Measurements from ENCODE around the gene OR9Q2. TPM values are rescaled to one million over a fixed set of nuclear protein-coding genes. Genes with fewer than 3 reads are reported as not detected.
A peak's percentile ranks its signal among the peaks of the same experiment; 100 is the strongest.
"Not testable (repeated sequence)": the region's sequence is repeated elsewhere in the genome, so short reads cannot be mapped to it uniquely, and the experiment has no call there.

Gene OR9Q2
- not detected for total RNA-seq
- long read RNA-seq, result 0 reads

GRCh38 chr11:58188770-58189169, at the start of gene OR9Q2:
TSS of gene OR9Q2 (plus strand) at chr11:58189070. CDS start at chr11:58190491, 1,421 bp downstream.
- intact Hi-C loops (cut with micrococcal nuclease), result no loop called here

GRCh38 chr11:58142761-58143160, 46.1 kb upstream of the OR9Q2 start:
- no peak for ATAC-seq
- no peak for DNase-seq
- intact Hi-C loops (cut with micrococcal nuclease), result no loop called here

More at GRCh38 chr11:58188770-58189169, at the start of gene OR9Q2:
- DNase-seq (no peak), ATAC-seq (no peak)

- intact Hi-C loops (cut with micrococcal nuclease), result no loop called here
- DNase-seq, result no peak
- no peak for ATAC-seq
Measured at GRCh38 chr11:58152781-58153180, 36.1 kb upstream of the OR9Q2 start.

- DNase-seq (no peak), ATAC-seq (no peak)
- intact Hi-C loops (cut with micrococcal nuclease), result no loop called here
Measured at GRCh38 chr11:58164389-58164788, 24.5 kb upstream of the OR9Q2 start.

GRCh38 chr11:58164990-58165389, 23.9 kb upstream of the OR9Q2 start:
- ATAC-seq (no peak), DNase-seq (no peak)
- intact Hi-C loops (cut with micrococcal nuclease), result no loop called here

- no peak for DNase-seq
- intact Hi-C loops (cut with micrococcal nuclease), result no loop called here
- ATAC-seq, result no peak
Measured at GRCh38 chr11:58165504-58166106, 23.3 kb upstream of the OR9Q2 start.

GRCh38 chr11:58177409-58178054, 11.3 kb upstream of the OR9Q2 start:
- ATAC-seq (no peak), DNase-seq (no peak)
- intact Hi-C loops (cut with micrococcal nuclease), result no loop called here

GRCh38 chr11:58178444-58178843, 10.4 kb upstream of the OR9Q2 start:
- no peak for ATAC-seq
- no peak for DNase-seq
- intact Hi-C loops (cut with micrococcal nuclease), result no loop called here

GRCh38 chr11:58179648-58180047, 9.2 kb upstream of the OR9Q2 start:
- intact Hi-C loops (cut with micrococcal nuclease), result no loop called here
- DNase-seq (peak; percentile 28), ATAC-seq (no peak)

GRCh38 chr11:58186938-58187337, 1.9 kb upstream of the OR9Q2 start:
- intact Hi-C loops (cut with micrococcal nuclease), result no loop called here
- peak; percentile 56 for ATAC-seq
- no peak for DNase-seq

GRCh38 chr11:58192229-58192628, 3.4 kb downstream of the OR9Q2 start:
- no peak for ATAC-seq

GRCh38 chr11:58193391-58193790, 4.5 kb downstream of the OR9Q2 start:
- ATAC-seq (no peak), DNase-seq (no peak)
- intact Hi-C loops (cut with micrococcal nuclease), result no loop called here

More at GRCh38 chr11:58192229-58192628, 3.4 kb downstream of the OR9Q2 start:
- intact Hi-C loops (cut with micrococcal nuclease), result no loop called here
- DNase-seq, result no peak

GRCh38 chr11:58195939-58196338, 7.1 kb downstream of the OR9Q2 start:
- ATAC-seq (no peak), DNase-seq (no peak)
- intact Hi-C loops (cut with micrococcal nuclease), result no loop called here

- ATAC-seq (no peak), DNase-seq (no peak)
- intact Hi-C loops (cut with micrococcal nuclease), result no loop called here
Measured at GRCh38 chr11:58199271-58199670, 10.4 kb downstream of the OR9Q2 start.

GRCh38 chr11:58204042-58204441, 15.2 kb downstream of the OR9Q2 start, which contains the start of gene OR1S2:
TSS of gene OR1S2 (minus strand) at chr11:58204142. CDS start at chr11:58204142, 0 bp downstream.
- no peak for ATAC-seq
- no peak for DNase-seq
- intact Hi-C loops (cut with micrococcal nuclease), result no loop called here

GRCh38 chr11:58212420-58212819, 23.6 kb downstream of the OR9Q2 start, which contains the start of gene OR1S1:
TSS of gene OR1S1 (plus strand) at chr11:58212720.
- DNase-seq; ATAC-seq; intact Hi-C loops (cut with micrococcal nuclease): not testable (repeated sequence)

- ATAC-seq (no peak), DNase-seq (no peak)
- intact Hi-C loops (cut with micrococcal nuclease), result no loop called here
Measured at GRCh38 chr11:58216476-58216875, 27.6 kb downstream of the OR9Q2 start.

GRCh38 chr11:58222721-58223120, 33.9 kb downstream of the OR9Q2 start:
- intact Hi-C loops (cut with micrococcal nuclease), result no loop called here
- no peak for ATAC-seq
- DNase-seq, result no peak

GRCh38 chr11:58227956-58228615, 39.2 kb downstream of the OR9Q2 start:
- ATAC-seq (no peak), DNase-seq (no peak)
- intact Hi-C loops (cut with micrococcal nuclease), result no loop called here
